ENCODE results near the gene CD3E. TPM values are rescaled to one million over a fixed set of nuclear protein-coding genes. Genes with fewer than 3 reads are reported as not detected.

The CD3E gene
- total and polyA plus RNA-seq, 9 of the 15 experiments (the other 6 are each of a cell fraction or from before 2014, with no cell fraction given), result 0.07 to 0.62 (median 0.19) TPM; not detected in 5

GRCh38 chr11:118339281-118339961 lies 34.9 kb downstream of the CD3E start (continued):
- TF ChIP-seq RERE (CRISPR knock-in tag; IDR thresholded peaks at IDR 0.05; ENCODE audit: borderline replicate concordance) (no peak), ETV6 (IDR thresholded peaks at IDR 0.05; ENCODE audit: borderline replicate concordance in 1 of 2, low read depth in 2 of 2, low read length in 1 of 2) (no peak), ETV6 (CRISPR knock-in tag; IDR thresholded peaks at IDR 0.05; ENCODE audit: borderline replicate concordance) (0 out of 2 replicates have a peak, but pooled peaks have one; percentile 51), GATAD2B (IDR thresholded peaks at IDR 0.05; ENCODE audit: borderline replicate concordance) (no peak), TCF3 (CRISPR knock-in tag; IDR thresholded peaks at IDR 0.05) (peak; percentile 71), TAL1 (IDR thresholded peaks at IDR 0.05) (peak; percentile 21; the same call in 1 of the 2 replicates), PHF21A (IDR thresholded peaks at IDR 0.05; ENCODE audit: borderline replicate concordance, low read depth) (no peak), MYBL2 (IDR thresholded peaks at IDR 0.05; ENCODE audit: low read depth) (no peak), MYBL2 (CRISPR knock-in tag; IDR thresholded peaks at IDR 0.05; ENCODE audit: borderline replicate concordance) (no peak), NFE2 (IDR thresholded peaks at IDR 0.05; ENCODE audit: low read depth) (no peak), TRIM24 (IDR thresholded peaks at IDR 0.05) (no peak), NFYB (IDR thresholded peaks at IDR 0.05; ENCODE audit: extremely low read depth, insufficient read length) (no peak), ZNF224 (CRISPR knock-in tag; IDR thresholded peaks at IDR 0.05) (no peak), HMG20A (CRISPR knock-in tag; conservative IDR thresholded peaks at IDR 0.05) (no peak), PYGO2 (tag; IDR thresholded peaks at IDR 0.05) (no peak), SPI1 (IDR thresholded peaks at IDR 0.05; ENCODE audit: borderline replicate concordance, low read depth, low read length) (no peak), RHOXF2B (CRISPR knock-in tag; conservative IDR thresholded peaks at IDR 0.05) (0 out of 2 replicates have a peak, but pooled peaks have one; percentile 7), KLF10 (CRISPR knock-in tag; IDR thresholded peaks at IDR 0.05) (no peak), ZNF121 (CRISPR knock-in tag; conservative IDR thresholded peaks at IDR 0.05) (no peak)
- TF ChIP-seq, protein P1, sequence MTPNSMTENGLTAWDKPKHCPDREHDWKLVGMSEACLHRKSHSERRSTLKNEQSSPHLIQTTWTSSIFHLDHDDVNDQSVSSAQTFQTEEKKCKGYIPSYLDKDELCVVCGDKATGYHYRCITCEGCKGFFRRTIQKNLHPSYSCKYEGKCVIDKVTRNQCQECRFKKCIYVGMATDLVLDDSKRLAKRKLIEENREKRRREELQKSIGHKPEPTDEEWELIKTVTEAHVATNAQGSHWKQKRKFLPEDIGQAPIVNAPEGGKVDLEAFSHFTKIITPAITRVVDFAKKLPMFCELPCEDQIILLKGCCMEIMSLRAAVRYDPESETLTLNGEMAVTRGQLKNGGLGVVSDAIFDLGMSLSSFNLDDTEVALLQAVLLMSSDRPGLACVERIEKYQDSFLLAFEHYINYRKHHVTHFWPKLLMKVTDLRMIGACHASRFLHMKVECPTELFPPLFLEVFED (CRISPR knock-in tag; conservative IDR thresholded peaks at IDR 0.05), result no peak

Measured in K562 (cell line).